ENCODE results near the gene PGR. TPM values are rescaled to one million over a fixed set of nuclear protein-coding genes. Genes with fewer than 3 reads are reported as not detected.

The PGR gene
- polyA plus RNA-seq (ENCODE audit: insufficient read length in 4 of 4) = under 1 TPM; 0.02 to 0.03 (median 0.03) TPM

DNA sequence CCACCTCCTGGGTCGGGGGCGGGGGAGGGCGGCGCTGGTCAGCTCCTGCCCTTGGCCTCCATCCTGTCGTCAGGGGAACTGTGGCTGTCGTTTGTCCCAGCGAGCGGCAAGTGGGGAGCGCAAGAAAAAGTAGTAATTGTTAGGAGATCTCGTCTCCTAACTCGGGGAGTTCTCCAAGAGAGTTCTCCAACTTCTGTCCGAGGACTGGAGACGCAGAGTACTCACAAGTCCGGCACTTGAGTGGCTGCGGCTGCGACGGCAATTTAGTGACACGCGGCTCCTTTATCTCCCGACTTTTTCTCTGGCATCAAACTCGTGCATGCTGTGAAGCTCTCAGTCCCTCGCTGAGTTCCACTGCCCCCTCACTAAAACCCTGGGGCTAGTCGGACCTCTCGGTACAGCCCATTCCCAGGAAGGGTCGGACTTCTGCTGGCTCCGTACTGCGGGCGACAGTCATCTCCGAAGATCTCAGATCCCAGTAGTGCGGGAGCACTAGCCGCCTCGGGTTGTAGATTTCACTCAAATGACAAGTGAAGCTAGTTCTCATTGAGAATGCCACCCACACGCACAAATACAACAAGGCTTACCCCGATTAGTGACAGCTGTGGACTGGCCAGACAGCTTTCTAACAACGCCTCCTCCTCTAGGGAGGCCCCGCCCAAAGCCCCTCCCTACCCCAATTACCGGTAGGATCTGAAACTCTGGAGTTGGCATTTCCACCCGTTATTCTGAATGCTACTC, at the start of gene PGR:
PGR (minus strand) TSS at position 611 of the 741 bp plus-strand sequence. CDS start 743 bp downstream, outside the sequence.
- no peak for DNase-seq (ENCODE audit: low read depth in 4 of 4, low spot score in 2 of 4)

DNA sequence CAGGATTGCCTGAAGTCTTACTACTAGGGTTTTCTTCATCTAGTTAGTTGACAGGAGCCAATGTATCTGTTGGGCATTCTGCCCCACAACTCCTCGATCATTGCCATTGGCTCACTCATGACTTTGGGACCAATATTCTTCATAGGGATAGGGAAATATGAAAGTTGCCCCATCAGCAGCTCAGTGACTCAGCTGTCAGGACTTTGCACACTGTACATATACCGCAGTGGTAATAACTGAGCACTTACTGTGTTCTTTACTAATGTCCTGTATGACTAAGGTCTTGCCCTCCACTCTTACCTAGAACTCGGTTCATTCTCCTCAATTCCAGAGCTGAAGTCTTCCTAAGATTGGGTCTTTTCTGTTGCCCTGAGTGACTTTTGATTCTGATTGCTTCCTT, 46.8 kb upstream of the PGR start:
- DNase-seq (ENCODE audit: low read depth in 4 of 4, low spot score in 2 of 4) = no peak

DNA sequence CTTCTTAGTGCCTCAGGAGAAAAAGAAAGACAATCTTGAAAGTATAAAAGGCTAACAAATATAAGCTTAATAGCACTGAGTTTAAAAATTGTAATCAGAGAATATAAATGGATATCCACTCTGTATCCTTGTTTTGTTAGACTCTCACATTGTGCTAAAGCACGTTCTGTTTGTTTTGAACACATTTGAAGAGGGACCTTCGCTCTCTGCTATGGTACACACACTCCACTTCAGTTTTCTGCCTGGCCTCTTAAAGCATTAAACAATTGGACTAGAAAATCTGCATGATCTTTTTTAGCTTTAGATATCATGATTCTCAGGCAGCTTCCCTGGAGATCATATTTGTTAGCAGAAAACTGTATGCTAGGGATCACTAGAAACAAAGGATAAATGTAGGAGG, 40.3 kb upstream of the PGR start:
- DNase-seq (ENCODE audit: low read depth in 4 of 4, low spot score in 2 of 4) = no peak

DNA sequence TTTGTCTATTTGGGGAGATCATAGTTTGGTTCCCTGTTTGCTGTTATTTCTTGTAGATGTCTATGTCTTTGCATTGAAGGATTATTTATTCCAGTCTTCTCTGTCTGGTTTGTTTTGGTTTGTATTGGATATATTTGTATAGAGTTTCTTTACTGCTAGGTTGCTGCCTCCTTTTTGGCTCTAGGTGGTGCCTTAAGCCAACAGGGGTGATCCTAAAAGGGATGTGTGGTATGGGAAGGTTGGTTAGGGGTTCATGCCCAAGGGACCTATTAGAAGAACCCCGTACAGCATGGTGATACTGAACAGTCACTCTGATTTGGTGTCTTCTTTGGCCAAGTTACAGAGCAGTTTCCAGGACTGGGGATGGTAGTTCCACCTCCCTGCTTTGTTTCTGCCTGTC, 36.4 kb upstream of the PGR start:
- no peak for DNase-seq (ENCODE audit: low read depth in 4 of 4, low spot score in 2 of 4)

DNA sequence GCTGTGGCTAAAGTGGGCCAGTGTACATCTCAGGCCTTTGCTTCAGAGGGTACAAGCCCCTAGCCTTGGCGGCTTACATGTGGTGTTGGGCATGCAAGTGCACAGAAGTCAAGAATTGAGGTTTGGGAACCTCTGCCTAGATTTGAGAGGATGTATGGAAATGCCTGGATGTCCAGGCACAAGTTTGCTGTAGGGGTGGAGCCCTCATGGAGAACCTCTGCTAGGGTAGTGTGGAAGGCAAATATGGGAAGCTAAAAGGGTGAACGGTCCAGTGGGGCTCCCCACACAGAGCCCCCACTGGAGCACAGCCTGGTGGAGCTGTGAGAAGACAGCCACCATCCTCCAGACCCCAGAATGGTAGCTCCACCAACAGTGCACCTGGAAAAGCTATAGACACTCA, 28.5 kb upstream of the PGR start:
- DNase-seq (ENCODE audit: low read depth in 4 of 4, low spot score in 2 of 4) = no peak

DNA sequence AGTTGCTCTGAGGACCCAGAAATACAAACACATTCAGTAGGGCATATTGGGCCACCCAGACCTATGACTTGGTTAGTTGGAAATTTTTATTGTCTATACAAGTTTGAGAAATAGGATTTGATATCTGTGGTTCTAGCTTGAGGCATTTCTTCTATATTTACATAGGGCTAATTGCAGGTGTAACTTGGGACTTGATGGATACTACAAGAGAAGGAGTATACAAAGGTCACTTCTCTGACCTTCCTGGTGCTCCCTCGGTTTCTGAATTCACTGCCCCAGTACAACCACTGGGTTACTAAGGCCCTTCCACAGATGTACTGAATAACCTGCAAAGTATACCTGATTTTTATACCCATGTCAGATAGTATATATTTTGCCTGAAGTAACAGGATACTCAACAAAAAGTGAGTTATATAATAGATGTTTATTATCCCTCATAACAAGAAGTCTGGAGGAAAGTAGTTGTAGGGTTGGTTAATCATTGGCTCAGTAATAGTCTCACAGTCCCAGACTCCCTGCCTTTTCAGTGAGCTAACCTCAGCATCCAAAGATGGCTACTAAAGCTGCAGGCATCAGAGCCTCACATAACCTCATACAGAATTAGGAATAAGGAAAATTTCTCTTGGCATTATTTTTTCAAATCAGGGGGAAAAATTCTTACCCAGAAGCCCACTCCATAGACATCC, 8.8 kb upstream of the PGR start:
- DNase-seq (ENCODE audit: low read depth in 4 of 4, low spot score in 2 of 4) = no peak

DNA sequence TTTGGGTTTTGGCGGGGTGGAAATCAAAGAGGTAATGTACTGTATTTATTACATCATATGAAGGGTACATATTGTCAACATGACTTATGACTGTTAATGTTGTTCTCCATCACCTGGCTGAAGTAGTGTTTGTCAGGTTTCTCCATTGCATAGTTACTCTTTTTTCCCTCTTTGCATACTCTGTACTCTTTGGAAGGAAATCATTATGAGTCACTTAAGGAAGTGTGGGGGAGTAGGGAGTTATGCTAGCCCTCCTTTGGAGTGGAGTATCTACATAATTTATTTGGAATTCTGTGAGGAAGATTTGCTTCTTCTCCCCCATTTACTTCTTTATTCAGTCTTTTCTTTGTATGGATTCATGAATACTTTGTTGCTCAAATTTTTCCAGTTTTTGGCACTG, 3.6 kb upstream of the PGR start:
- no peak for DNase-seq (ENCODE audit: low read depth in 4 of 4, low spot score in 2 of 4)

DNA sequence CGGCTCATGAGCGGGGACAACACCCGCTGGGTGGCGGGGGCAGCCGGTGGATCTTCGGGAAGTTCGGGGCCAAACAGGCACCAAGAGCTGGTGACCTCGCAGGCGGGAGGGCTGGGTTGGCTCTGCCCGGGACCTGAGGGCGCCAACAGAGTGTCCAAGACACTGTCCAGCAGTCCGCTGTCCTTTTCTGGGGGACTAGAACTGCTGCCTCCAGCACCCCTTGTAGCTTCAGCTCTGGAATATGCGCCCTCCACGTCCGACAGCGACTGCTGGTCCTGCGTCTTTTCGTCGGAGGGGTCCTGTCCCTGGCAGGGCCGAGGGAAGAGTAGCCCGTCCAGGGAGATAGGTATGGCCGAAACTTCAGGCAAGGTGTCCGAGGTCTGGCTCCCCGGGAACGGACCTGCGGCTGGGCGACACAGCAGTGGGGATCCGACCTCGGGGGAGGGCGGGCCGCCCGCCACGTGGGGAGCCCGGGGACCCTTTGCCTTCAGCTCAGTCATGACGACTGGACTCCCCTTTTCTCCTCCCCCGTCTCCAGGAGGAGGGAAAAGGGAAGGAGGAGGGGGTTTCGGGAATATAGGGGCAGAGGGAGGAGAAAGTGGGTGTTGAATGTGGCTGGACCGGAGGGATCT, 926 bp downstream of the PGR start:
- no peak for DNase-seq (ENCODE audit: low read depth in 4 of 4, low spot score in 2 of 4)

DNA sequence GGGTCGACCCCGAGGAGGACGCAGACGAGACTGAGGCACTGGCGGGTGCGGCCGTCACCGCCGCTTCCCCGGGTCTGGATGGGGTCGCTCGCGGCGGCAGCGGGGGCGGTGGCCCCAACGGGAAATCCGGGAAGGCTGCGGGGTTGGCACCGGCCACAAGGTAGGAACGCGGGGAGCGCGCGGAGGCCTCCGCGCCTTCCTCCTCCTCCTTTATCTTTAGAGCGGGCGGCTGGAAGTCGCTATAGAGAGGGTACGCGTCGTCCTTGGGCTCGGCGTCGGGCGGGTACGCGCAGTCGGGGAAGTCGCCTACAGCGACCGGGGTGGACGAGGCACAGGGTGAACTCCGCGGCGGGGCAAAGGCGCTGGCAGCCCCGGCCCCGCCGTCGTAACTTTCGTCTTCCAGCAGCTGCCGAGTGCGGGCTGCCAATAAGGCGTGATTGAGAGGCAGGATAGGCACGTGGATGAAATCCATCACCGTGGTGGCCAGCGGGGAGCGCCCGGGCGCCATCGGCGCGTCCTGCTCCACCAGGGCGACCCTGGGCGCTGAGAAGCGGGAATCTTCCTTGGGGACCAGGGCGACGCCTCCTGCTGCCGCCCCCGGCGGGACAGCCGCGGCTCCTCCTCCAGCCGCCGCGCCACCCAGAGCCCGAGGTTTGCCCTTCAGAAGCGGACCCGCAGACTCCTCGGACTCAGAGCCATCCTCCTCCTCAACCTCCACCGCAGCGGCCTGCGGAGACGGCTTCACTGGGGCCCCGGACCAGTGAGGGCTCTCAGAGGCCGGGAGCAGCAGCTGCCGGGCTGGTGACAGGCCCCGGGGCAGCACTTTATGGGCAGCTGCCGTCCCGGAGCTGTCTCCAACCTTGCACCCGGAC, 1.7 kb downstream of the PGR start:
- DNase-seq (ENCODE audit: low read depth in 4 of 4, low spot score in 2 of 4) = no peak

DNA sequence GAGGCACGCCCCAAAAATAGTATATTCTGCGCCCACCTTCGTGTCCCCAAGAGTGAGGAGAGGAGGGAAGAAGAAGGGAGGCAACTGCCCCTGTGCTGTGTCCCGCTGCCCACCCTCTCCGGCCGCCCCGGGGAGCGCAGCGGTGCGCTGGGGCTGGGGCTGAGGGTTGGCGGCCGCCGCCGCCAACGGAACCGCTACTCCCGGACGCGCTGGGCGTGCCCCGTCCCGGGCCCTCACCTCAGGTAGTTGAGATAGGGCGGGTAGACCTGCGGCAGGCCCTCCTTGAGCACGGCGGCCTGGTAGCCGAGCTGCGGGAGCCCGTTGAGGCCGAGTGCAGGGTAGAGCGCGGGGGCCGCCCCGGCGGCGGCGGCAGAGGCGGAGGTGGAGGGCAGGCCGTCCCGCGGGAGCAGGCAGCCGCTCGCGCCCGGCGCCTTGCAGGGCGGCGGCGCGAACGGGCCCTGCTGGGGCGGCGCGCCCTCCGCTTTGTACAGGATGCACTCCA, 2.4 kb downstream of the PGR start:
- no peak for DNase-seq (ENCODE audit: low read depth in 4 of 4, low spot score in 2 of 4)

DNA sequence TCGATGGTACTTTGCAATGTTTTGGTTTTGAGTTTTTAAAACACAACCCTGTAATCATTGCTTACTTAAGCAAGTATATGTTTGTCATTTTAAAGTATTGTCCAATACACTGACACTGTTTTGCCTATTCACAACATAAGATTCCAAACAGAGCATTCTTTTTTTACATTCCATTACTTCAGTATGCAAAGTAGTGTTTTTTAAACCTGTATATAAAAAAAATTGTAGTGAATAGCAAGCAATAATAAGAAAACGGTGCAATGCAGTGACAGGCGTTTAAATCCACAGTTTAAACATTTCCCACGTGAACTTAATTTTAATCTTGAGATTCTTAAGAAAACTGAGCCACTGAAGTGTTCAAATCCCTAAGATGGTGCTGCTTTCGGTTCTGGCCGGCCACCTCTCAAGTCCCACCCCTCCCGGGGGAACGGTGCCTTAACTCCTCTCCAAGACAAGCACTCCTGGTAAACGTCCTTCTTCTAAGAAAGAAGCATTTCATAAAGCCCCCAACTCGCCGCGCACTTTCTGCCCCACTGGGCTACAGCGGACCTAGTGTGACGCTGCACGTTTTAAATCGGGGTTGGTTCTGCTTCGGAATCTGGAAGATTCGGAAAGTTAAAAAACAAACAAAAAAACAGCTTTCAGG, 2.9 kb downstream of the PGR start:
- no peak for DNase-seq (ENCODE audit: low read depth in 4 of 4, low spot score in 2 of 4)

DNA sequence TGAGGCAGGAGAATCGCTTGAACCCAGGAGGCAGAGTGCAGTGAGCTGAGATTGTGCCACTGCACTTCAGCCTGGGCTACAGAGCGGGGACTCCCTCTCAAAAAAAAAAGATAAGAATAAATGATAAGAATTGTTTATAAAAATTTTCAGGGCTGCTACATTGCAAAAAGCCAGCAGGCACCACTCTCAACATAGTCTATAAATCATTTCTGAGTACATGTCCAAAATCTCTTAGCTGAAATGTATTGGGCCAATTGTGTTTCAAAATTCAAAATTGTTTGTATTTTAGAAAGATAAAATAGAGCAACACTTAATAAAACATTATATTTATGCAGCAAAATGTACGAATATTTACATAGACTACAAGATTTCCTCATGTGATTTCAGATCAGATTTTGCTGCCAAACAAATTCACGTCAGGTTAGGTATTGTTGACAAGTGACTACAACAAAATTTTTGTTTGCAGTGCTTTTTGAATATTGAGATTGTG, 13.9 kb downstream of the PGR start:
- no peak for DNase-seq (ENCODE audit: low read depth in 4 of 4, low spot score in 2 of 4)

DNA sequence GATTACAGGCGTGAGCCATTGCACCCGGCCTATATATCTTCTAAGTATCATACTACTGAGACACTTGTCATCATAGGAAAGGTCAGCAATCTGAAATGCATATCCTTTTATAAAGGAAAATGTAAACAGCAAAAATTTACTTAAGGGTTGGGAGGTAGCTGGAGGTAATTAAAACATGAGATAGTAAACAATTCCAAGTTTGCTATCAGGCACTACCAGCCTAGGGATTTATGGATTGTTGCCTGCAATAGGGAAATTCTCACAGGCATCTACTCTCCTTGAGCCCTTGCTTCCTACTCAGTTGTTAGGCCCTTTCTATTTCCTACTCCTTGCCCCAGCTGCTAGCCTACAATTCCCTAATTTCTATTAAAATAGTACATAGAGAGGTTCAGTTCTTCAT, 16.1 kb downstream of the PGR start:
- DNase-seq (ENCODE audit: low read depth in 4 of 4, low spot score in 2 of 4) = no peak

DNA sequence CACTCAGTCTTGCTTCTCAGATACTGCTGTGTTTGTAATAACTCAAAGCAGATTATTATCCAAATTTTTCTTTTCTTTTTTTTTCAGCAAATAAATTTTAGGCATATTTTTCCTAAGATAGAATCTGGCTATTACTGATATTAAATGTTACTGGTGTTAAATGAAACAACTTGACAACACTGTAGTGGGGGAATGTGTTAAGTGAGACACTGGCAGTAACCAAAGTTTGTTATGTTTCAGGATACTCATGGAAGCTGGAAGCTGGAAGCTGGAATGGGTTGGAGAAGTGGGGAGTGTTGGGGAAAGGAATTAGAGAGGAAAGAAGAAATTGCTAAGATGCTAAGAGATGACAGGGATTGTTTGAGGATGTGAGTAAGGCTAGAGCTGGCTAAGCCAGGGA, 24.9 kb downstream of the PGR start:
- no peak for DNase-seq (ENCODE audit: low read depth in 4 of 4, low spot score in 2 of 4)

DNA sequence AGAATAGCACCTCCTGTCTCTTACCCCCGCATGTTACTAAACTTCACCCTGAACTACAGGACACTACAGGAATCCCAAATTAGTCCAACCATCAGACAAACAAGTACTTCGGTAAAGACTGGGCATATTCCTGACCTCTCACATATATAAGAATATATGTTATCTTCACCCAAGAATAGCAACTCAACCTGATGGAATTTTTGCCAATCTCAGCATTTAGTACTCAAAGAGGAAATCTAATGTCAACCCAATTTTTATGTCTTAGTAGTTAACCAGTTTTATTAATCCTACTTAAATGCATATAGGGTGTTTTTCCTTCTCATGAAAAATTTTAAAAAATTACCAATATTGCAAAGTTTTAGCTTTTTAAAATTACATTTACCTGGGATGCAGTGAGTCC, 26.2 kb downstream of the PGR start:
- no peak for DNase-seq (ENCODE audit: low read depth in 4 of 4, low spot score in 2 of 4)

DNA sequence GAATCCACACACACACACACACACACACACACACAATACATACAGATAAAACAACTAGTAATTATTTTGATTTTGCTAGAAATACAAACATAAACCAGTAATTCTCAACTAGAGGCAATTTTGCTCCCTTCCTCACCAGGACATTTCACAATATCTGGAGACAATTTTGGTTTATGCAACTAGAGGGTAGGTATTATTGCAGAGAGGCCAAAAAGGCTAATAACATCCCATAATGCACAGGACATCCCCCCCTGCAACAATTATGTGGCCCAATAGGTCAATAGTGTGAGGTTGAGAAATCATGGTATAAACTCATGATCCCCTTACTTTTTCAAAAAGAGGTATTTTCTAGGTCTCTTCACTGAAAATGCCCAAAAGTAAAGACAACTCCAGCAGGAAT, 29.0 kb downstream of the PGR start:
- DNase-seq (ENCODE audit: low read depth in 4 of 4, low spot score in 2 of 4) = no peak

DNA sequence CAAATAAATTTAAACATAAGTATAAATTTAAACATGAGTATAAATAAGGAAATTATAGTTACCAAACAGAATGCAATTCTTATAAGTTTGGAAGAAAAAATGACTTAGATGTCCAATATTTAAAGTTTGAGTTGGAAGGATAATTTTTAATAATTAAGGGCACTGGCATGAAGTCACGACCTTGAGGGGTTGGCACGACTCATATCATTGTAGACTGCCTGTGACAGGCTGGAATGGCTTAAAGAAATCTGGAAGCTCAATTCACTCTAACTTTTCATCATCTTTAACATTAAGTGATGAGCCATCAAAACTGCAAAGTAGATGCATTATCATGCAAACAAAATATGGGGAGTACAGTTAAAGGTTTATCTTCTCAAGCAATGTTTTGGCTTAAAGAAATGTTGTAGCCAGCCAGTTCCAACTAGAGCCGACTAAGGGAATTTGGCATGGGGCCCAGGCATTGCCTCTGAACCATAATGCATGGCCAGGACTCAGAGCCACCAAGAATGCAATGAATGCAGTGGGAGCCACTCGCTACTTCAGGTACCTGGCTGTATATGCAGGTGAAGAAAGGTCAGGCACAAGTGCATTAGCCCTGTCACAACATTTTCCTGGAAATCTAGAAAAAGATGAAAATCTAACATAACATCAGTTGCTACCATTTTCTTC, 33.4 kb downstream of the PGR start:
- DNase-seq (ENCODE audit: low read depth in 4 of 4, low spot score in 2 of 4) = no peak

DNA sequence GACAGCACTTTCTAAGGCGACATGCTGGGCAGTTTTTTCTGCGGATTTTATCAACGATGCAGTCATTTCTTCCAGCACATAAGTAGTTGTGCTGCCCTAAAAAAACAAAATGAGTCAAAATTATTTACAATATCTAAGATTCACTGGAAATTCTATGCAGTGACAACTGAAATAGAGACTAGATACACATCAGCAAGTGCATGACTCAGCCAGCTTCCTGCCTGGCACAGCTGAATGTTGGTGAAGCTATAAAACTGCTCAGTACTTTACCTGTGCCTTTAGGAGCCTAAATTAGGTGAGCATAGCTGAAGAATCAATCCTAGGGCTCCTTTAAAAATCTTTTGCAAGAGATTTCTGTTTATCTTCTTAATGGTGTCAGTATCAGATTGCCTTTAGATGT, 37.8 kb downstream of the PGR start:
- no peak for DNase-seq (ENCODE audit: low read depth in 4 of 4, low spot score in 2 of 4)

DNA sequence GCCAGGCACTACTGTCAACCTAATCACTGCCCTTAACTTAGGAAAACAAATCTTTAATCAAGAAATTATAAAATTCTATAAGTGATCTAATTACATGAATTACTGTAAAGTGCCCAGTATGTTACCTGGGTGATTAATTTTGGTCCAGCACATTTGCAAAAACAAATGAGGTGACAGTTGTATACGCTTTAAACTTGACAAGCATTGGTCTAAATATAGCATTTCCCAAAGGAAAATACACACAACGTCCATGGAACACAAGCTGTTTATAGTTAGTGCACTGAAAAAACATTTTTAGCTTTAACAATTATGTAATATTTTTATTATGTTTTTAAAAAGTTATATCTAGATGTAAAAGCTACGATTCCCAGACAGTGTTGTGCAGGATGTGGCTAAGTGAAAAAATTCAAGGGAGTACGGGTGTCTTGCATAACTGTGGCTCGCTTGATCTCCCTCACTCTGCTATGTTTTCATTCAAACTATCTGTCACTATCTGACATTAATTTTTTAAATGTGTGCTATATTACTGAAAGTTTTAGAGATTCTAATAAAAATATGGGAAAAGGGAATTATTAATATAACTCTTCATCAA, 38.8 kb downstream of the PGR start:
- DNase-seq (ENCODE audit: low read depth in 4 of 4, low spot score in 2 of 4) = no peak
